HepG2 (cell line): Measurements from ENCODE around the gene POGLUT3. TPM values are rescaled to one million over a fixed set of nuclear protein-coding genes. Genes with fewer than 3 reads are reported as not detected.

ENCODE experiments used
- ATF7-NPFF ChIP-seq: sonication (generic); formaldehyde crosslinking; IDR thresholded peaks from 2 replicates; pipeline ENCODE4 v1.8.1; 2023; ENCODE audit warnings: mild to moderate bottlenecking, low read depth, missing genetic modification reagents, moderate library complexity
- CCDC6 ChIP-seq: sonication (generic); formaldehyde crosslinking; IDR thresholded peaks from 2 replicates; pipeline ENCODE4 v1.8.1; 2022; ENCODE audit warnings: mild to moderate bottlenecking, missing genetic modification reagents, moderate library complexity
- CHCHD3 ChIP-seq: sonication (generic); formaldehyde crosslinking; IDR thresholded peaks from 2 replicates; pipeline ENCODE4 v1.8.0; 2022; ENCODE audit warnings: mild to moderate bottlenecking, missing genetic modification reagents, moderate library complexity
- FOXP1 ChIP-seq, 2 experiments: fragments of 450-650 bp in 1 of 2; IDR thresholded peaks; 2 replicates each; pipeline ENCODE4 v1.6.1; 2017 to 2018; ENCODE audit warnings: antibody characterized with exemption in 1 of 2
- GPN1 ChIP-seq: sonication (generic); formaldehyde crosslinking; IDR thresholded peaks from 2 replicates; pipeline ENCODE4 v1.5.1; 2020; ENCODE audit warnings: missing genetic modification reagents, borderline replicate concordance
- MAFF ChIP-seq: IDR thresholded peaks from 2 replicates; pipeline ENCODE4 v1.6.1; 2011; ENCODE audit warnings: low read depth, low read length, improper control_type of control experiment
- MIXL1 ChIP-seq: IDR thresholded peaks from 2 replicates; pipeline ENCODE4 v1.6.1; 2016
- MTF2 ChIP-seq: sonication (generic); formaldehyde crosslinking; IDR thresholded peaks from 2 replicates; pipeline ENCODE4 v1.5.0; 2020; ENCODE audit warnings: missing genetic modification reagents, borderline replicate concordance
- NFYB ChIP-seq: sonication (generic); formaldehyde crosslinking; IDR thresholded peaks from 2 replicates; pipeline ENCODE4 v1.4.0; 2020; ENCODE audit warnings: missing genetic modification reagents
- RCOR2 ChIP-seq: IDR thresholded peaks from 2 replicates; pipeline ENCODE4 v1.6.1; 2016; ENCODE audit warnings: missing biosample characterization, missing genetic modification reagents
- SIX4 ChIP-seq: sonication (generic); formaldehyde crosslinking; IDR thresholded peaks from 2 replicates; pipeline ENCODE4 v1.4.0; 2020; ENCODE audit warnings: missing genetic modification reagents
- SPEN ChIP-seq: sonication (generic); formaldehyde crosslinking; IDR thresholded peaks from 2 replicates; pipeline ENCODE4 v1.5.1; 2020; ENCODE audit warnings: low read depth, mild to moderate bottlenecking, missing genetic modification reagents
- TAF15 ChIP-seq: fragments of 200-400 bp; formaldehyde crosslinking; IDR thresholded peaks from one replicate; pipeline ENCODE4 v1.6.1; 2018; ENCODE audit warnings: mild to moderate bottlenecking, low read depth, low read length; ENCODE audit not compliant: poor library complexity, severe bottlenecking
- U2AF2 ChIP-seq: fragments of 200-400 bp; formaldehyde crosslinking; IDR thresholded peaks from 2 replicates; pipeline ENCODE4 v1.6.1; 2017; ENCODE audit warnings: low read depth, mild to moderate bottlenecking, low read length
- WIZ ChIP-seq: sonication (generic); formaldehyde crosslinking; IDR thresholded peaks from 2 replicates; pipeline ENCODE4 v1.5.1; 2020; ENCODE audit warnings: mild to moderate bottlenecking, missing genetic modification reagents
- ZBTB21 ChIP-seq: sonication (generic); formaldehyde crosslinking; IDR thresholded peaks from 2 replicates; pipeline ENCODE4 v1.4.0; 2020; ENCODE audit warnings: missing genetic modification reagents
- ZC3H4 ChIP-seq: sonication (generic); formaldehyde crosslinking; IDR thresholded peaks from 2 replicates; pipeline ENCODE4 v1.4.0; 2020; ENCODE audit warnings: missing genetic modification reagents, borderline replicate concordance
- ZFP36L2 ChIP-seq: sonication (generic); formaldehyde crosslinking; IDR thresholded peaks from 2 replicates; pipeline ENCODE4 v1.4.0; 2020; ENCODE audit warnings: missing genetic modification reagents
- ZNF251 ChIP-seq: sonication (generic); formaldehyde crosslinking; IDR thresholded peaks from 2 replicates; pipeline ENCODE4 v1.9.0; 2021; ENCODE audit warnings: mild to moderate bottlenecking, missing genetic modification reagents
- ZNF253 ChIP-seq: sonication (generic); formaldehyde crosslinking; IDR thresholded peaks from 2 replicates; pipeline ENCODE4 v1.8.0; 2022; ENCODE audit warnings: mild to moderate bottlenecking, missing genetic modification reagents, borderline replicate concordance
- ZNF383 ChIP-seq: sonication (generic); formaldehyde crosslinking; IDR thresholded peaks from 2 replicates; pipeline ENCODE4 v1.4.0; 2020; ENCODE audit warnings: missing genetic modification reagents, mild to moderate bottlenecking, borderline replicate concordance
- ZNF572 ChIP-seq: sonication (generic); formaldehyde crosslinking; IDR thresholded peaks from 2 replicates; pipeline ENCODE4 v1.5.1; 2020; ENCODE audit warnings: mild to moderate bottlenecking, missing genetic modification reagents
- ZNF713 ChIP-seq: sonication (generic); formaldehyde crosslinking; IDR thresholded peaks from 2 replicates; pipeline ENCODE4 v1.4.0; 2020; ENCODE audit warnings: mild to moderate bottlenecking, missing genetic modification reagents
- ZNF781 ChIP-seq: sonication (generic); formaldehyde crosslinking; IDR thresholded peaks from 2 replicates; pipeline ENCODE4 v1.5.1; 2020; ENCODE audit warnings: borderline replicate concordance, mild to moderate bottlenecking, missing genetic modification reagents; ENCODE audit errors: not compliant biosample characterization
- ZNF788 ChIP-seq: sonication (generic); formaldehyde crosslinking; IDR thresholded peaks from 2 replicates; pipeline ENCODE4 v1.5.0; 2020; ENCODE audit warnings: mild to moderate bottlenecking, missing genetic modification reagents, borderline replicate concordance
- polyA plus RNA-seq, 8 experiments: library from polyadenylated mRNA; depleted of rRNA in 3 of 8; stranded (reverse) in 7 of 8; unstranded in 1 of 8; fragments of >200 nt; fragmentation: Illumina TruSeq in 4 of 8; extraction: Trizol in 4 of 8; gene quantifications; 2 replicates each; pipeline versions ENCODE4 v1.2.1 to v1.2.3, GENCODE V29; 2011 to 2016; ENCODE audit warnings: low read depth in 4 of 8, missing spikeins in 1 of 8, mixed read lengths in 1 of 8; ENCODE audit not compliant: insufficient read depth in 1 of 8
- total RNA-seq, 5 experiments: library from RNA; depleted of rRNA; stranded (reverse); fragments of >200 nt; fragmentation: Illumina TruSeq; extraction: Trizol; gene quantifications; 2 replicates each; pipeline ENCODE4 v1.2.3, GENCODE V29; 2016; ENCODE audit warnings: low read depth in 1 of 5
- TF ChIP-seq, protein P1 (sequence below): sonication (generic); formaldehyde crosslinking; IDR thresholded peaks from 2 replicates; pipeline ENCODE4 v1.8.0; 2022; ENCODE audit warnings: low read depth, missing genetic modification reagents
- TF ChIP-seq, protein P2 (sequence below): sonication (generic); formaldehyde crosslinking; IDR thresholded peaks from 2 replicates; pipeline ENCODE4 v1.4.0; 2020; ENCODE audit warnings: mild to moderate bottlenecking, missing genetic modification reagents
- TF ChIP-seq, protein P3 (sequence below): sonication (generic); formaldehyde crosslinking; IDR thresholded peaks from 2 replicates; pipeline ENCODE4 v1.4.0; 2020; ENCODE audit warnings: missing genetic modification reagents, borderline replicate concordance

POGLUT3 gene
- total and polyA plus RNA-seq, 2 of the 13 experiments (the other 11 are each of a cell fraction or from before 2014, with no cell fraction given) = 14.3 to 22.0 TPM

DNA sequence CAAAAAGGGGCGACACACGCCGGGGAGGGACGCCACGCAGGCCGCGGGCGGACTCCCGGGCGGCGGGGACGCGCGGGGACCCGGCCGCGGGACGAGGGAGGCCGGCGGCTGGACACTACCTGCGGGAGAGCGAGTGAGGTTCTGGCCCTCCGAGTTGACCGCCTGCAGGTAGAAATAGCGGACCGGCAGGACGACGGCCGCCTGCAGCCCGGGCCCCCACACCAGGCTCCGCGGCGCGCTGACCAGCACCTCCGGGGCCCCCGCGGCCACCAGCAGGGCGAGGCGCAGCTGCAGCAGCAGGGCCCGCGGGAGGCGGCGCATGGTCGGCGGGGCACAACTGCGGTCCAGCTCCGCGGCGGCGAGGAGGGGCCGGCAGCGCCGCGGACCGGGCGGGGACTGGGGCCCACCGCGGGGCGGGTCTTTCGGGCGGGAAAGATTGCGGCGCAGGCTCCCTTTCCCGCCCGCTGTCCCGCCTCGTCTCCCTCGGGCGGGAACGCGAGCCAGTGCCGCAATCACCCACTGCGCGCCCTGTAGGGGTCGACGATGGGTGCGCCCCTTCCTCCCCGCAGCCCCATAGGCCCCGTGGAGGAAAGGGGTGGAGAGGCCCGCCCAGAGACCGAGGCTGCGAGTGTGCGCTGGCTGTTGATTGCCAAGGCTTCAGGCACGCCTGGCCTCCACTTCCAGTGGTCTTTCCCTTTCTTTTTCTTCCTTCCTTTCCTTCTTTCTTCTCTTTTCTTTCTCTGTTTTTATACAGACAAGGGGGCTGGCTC lies at the start of gene POGLUT3 (continued):
- no peak for TF ChIP-seq RCOR2 (CRISPR knock-in tag)
- TF ChIP-seq WIZ (CRISPR knock-in tag) = no peak
- 0 out of 2 replicates have a peak, but pooled peaks have one; percentile 65 for TF ChIP-seq CHCHD3 (CRISPR knock-in tag)
- TF ChIP-seq, protein P1, sequence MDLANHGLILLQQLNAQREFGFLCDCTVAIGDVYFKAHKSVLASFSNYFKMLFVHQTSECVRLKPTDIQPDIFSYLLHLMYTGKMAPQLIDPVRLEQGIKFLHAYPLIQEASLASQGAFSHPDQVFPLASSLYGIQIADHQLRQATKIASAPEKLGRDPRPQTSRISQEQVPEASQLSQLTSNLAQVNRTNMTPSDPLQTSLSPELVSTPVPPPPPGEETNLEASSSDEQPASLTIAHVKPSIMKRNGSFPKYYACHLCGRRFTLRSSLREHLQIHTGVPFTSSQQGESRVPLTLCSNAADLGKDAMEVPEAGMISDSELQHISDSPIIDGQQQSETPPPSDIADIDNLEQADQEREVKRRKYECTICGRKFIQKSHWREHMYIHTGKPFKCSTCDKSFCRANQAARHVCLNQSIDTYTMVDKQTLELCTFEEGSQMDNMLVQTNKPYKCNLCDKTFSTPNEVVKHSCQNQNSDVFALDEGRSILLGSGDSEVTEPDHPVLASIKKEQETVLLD (CRISPR knock-in tag) = peak; percentile 32; the same call in 1 of the 2 replicates
- no peak for TF ChIP-seq GPN1 (CRISPR knock-in tag)
- no peak for TF ChIP-seq ZNF788 (CRISPR knock-in tag)
- TF ChIP-seq, protein P2, sequence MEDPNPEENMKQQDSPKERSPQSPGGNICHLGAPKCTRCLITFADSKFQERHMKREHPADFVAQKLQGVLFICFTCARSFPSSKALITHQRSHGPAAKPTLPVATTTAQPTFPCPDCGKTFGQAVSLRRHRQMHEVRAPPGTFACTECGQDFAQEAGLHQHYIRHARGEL = no peak
- no peak for TF ChIP-seq FOXP1 (IDR thresholded peaks at IDR 0.05)
- TF ChIP-seq FOXP1 (CRISPR knock-in tag; IDR thresholded peaks at IDR 0.05) = no peak
- peak; percentile 55; the same call in 1 of the 2 replicates for TF ChIP-seq SPEN (CRISPR knock-in tag)
- no peak for TF ChIP-seq ZBTB21 (CRISPR knock-in tag)
- no peak; the same call in 1 of the 2 replicates for TF ChIP-seq ATF7-NPFF (CRISPR knock-in tag)
- TF ChIP-seq CCDC6 (CRISPR knock-in tag) = peak; percentile 16; the same call in 1 of the 2 replicates
- TF ChIP-seq ZNF781 = no peak
- TF ChIP-seq MTF2 (CRISPR knock-in tag) = no peak
- no peak for TF ChIP-seq ZNF251 (CRISPR knock-in tag)
- no peak for TF ChIP-seq ZFP36L2 (CRISPR knock-in tag)
- TF ChIP-seq, protein P3, sequence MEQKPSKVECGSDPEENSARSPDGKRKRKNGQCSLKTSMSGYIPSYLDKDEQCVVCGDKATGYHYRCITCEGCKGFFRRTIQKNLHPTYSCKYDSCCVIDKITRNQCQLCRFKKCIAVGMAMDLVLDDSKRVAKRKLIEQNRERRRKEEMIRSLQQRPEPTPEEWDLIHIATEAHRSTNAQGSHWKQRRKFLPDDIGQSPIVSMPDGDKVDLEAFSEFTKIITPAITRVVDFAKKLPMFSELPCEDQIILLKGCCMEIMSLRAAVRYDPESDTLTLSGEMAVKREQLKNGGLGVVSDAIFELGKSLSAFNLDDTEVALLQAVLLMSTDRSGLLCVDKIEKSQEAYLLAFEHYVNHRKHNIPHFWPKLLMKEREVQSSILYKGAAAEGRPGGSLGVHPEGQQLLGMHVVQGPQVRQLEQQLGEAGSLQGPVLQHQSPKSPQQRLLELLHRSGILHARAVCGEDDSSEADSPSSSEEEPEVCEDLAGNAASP (CRISPR knock-in tag) = no peak
- TF ChIP-seq SIX4 (CRISPR knock-in tag) = no peak; the same call in 1 of the 2 replicates
- TF ChIP-seq U2AF2 = peak; percentile 84; the same call in 1 of the 2 replicates
- no peak for TF ChIP-seq MAFF
- TF ChIP-seq NFYB (CRISPR knock-in tag) = peak; percentile 25; the same call in 1 of the 2 replicates
- TF ChIP-seq ZNF572 (CRISPR knock-in tag) = no peak
- no peak for TF ChIP-seq ZNF383 (CRISPR knock-in tag)
- TF ChIP-seq ZNF253 (CRISPR knock-in tag) = no peak
- TF ChIP-seq ZC3H4 = no peak
- no peak for TF ChIP-seq MIXL1 (CRISPR knock-in tag)
- no peak for TF ChIP-seq TAF15
- no peak for TF ChIP-seq ZNF713 (CRISPR knock-in tag)
